Loucy (cell line): ENCODE data around the gene ZSWIM8.
"Not testable (repeated sequence)": the region's sequence is repeated elsewhere in the genome, so short reads cannot be mapped to it uniquely, and the experiment has no call there.

Source experiments
- H2AFZ ChIP-seq: fragments of 200-600 bp; sonication (generic); 2 replicates; pipeline ENCODE4 v1.6.0; 2016; ENCODE audit warnings: antibody characterized with exemption, mild to moderate bottlenecking, low read length, moderate library complexity
- H3F3A ChIP-seq: fragments of 200-600 bp; 2 replicates; pipeline ENCODE4 v1.6.0; 2016; ENCODE audit warnings: antibody characterized with exemption, low read depth, mild to moderate bottlenecking
- H3K27me3 ChIP-seq: fragments of 200-600 bp; sonication (generic); 2 replicates; pipeline ENCODE4 v1.6.1; 2014; ENCODE audit warnings: low read length, mild to moderate bottlenecking; ENCODE audit not compliant: insufficient read depth, poor library complexity, severe bottlenecking
- H3K36me3 ChIP-seq: fragments of 200-600 bp; sonication (generic); 2 replicates; pipeline ENCODE4 v1.6.1; 2016; ENCODE audit warnings: low read length; ENCODE audit not compliant: insufficient read depth
- H3K4me1 ChIP-seq: fragments of 200-600 bp; sonication (generic); 2 replicates; pipeline ENCODE4 v1.5.1; 2014; ENCODE audit warnings: low read length, mild to moderate bottlenecking; ENCODE audit not compliant: insufficient read depth, poor library complexity, severe bottlenecking
- H3K4me2 ChIP-seq: fragments of 200-600 bp; sonication (generic); 2 replicates; pipeline ENCODE4 v1.6.0; 2014; ENCODE audit warnings: antibody characterized with exemption, low read length, low read depth, mild to moderate bottlenecking; ENCODE audit not compliant: poor library complexity, severe bottlenecking
- H3K4me3 ChIP-seq: fragments of 200-600 bp; sonication (generic); 2 replicates; pipeline ENCODE4 v1.5.1; 2014; ENCODE audit warnings: low read length, mild to moderate bottlenecking, mixed read lengths; ENCODE audit not compliant: poor library complexity, severe bottlenecking
- H3K79me2 ChIP-seq: fragments of 200-600 bp; sonication (generic); 2 replicates; pipeline ENCODE4 v1.6.1; 2014; ENCODE audit warnings: low read length; ENCODE audit not compliant: insufficient read depth
- H3K9ac ChIP-seq: fragments of 200-600 bp; sonication (generic); 2 replicates; pipeline ENCODE4 v1.6.0; 2014; ENCODE audit warnings: mild to moderate bottlenecking, low read depth, low read length, moderate library complexity; ENCODE audit not compliant: poor library complexity, severe bottlenecking
- H3K9me2 ChIP-seq: fragments of 200-600 bp; sonication (generic); replicated peaks from 2 replicates; pipeline ENCODE4 v1.6.1; 2016; ENCODE audit warnings: low read depth, low read length, mixed read lengths
- H3K9me3 ChIP-seq: fragments of 200-600 bp; sonication (generic); 2 replicates; pipeline ENCODE4 v1.6.1; 2014; ENCODE audit warnings: mild to moderate bottlenecking, antibody characterized with exemption, low read length, low read depth; ENCODE audit not compliant: insufficient read depth
- H4K20me1 ChIP-seq: fragments of 200-600 bp; sonication (generic); 2 replicates; pipeline ENCODE4 v1.6.0; 2014; ENCODE audit warnings: antibody characterized with exemption, low read length, mild to moderate bottlenecking; ENCODE audit not compliant: insufficient read depth, poor library complexity, severe bottlenecking
- EZH2phosphoT487 ChIP-seq: fragments of 200-600 bp; IDR thresholded peaks from 2 replicates; pipeline ENCODE4 v1.6.1; 2018; ENCODE audit warnings: antibody characterized with exemption, mild to moderate bottlenecking, moderate library complexity, borderline replicate concordance
- TF ChIP-seq, protein P1 (sequence below): fragments of 200-600 bp; sonication (generic); conservative IDR thresholded peaks from 2 replicates; pipeline ENCODE4 v1.5.1; 2014; ENCODE audit warnings: mild to moderate bottlenecking, antibody characterized with exemption, low read length

The ZSWIM8 gene

DNA sequence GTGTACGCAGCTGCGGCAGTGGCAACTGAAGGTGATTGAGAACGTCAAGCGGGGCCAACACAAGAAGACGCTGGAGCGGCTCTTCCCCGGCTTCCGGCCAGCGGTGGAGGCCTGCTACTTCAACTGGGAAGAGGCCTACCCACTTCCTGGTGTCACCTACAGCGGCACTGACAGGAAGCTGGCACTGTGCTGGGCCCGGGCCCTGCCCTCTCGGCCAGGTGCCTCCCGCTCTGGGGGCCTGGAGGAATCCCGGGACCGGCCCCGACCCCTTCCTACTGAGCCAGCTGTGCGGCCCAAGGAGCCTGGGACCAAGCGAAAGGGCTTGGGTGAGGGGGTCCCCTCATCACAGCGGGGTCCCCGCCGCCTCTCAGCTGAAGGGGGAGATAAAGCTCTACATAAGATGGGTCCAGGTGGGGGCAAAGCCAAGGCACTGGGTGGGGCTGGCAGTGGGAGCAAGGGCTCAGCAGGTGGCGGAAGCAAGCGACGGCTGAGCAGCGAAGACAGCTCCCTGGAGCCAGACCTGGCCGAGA, 6.5 kb downstream of the ZSWIM8 start:
- TF ChIP-seq, protein P1, sequence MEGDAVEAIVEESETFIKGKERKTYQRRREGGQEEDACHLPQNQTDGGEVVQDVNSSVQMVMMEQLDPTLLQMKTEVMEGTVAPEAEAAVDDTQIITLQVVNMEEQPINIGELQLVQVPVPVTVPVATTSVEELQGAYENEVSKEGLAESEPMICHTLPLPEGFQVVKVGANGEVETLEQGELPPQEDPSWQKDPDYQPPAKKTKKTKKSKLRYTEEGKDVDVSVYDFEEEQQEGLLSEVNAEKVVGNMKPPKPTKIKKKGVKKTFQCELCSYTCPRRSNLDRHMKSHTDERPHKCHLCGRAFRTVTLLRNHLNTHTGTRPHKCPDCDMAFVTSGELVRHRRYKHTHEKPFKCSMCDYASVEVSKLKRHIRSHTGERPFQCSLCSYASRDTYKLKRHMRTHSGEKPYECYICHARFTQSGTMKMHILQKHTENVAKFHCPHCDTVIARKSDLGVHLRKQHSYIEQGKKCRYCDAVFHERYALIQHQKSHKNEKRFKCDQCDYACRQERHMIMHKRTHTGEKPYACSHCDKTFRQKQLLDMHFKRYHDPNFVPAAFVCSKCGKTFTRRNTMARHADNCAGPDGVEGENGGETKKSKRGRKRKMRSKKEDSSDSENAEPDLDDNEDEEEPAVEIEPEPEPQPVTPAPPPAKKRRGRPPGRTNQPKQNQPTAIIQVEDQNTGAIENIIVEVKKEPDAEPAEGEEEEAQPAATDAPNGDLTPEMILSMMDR, result no peak
- TF ChIP-seq EZH2phosphoT487, result no peak
- Histone ChIP-seq H3F3A (no peaks in the 10 kb centered on the region), H3K9ac (no peak overlapping the region), H3K4me2 (no peak overlapping the region), H3K9me3 (no peaks in the 10 kb centered on the region), H3K9me2 (no peaks in the 10 kb centered on the region), H4K20me1 (peaks cover 3% of the 10 kb centered on the region), H3K27me3 (no peaks in the 10 kb centered on the region), H3K36me3 (peaks cover 69% of the 10 kb centered on the region; the same call in 1 of the 2 replicates), H3K4me1 (peaks cover 14% of the 10 kb centered on the region), H2AFZ (no peak overlapping the region), H3K79me2 (peaks cover 18% of the 10 kb centered on the region), H3K4me3 (no peak overlapping the region)

DNA sequence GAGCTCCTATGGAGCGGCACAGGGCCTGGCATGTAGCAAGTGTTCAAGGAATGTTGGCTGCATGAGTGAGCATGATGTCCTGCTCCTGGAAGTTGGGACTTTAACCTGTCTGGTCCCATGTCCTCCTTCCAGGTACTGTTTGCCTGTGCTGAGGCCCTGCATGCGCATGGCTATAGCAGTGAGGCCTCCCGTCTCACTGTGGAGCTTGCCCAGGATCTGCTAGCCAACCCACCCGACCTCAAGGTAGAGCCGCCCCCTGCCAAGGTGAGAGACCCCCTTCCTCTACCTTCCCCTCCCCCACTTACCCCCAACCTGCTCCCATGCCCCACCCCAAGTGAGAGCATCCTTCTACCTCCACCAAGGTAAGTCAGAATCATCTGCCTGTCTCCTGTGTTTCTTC, 8.1 kb downstream of the ZSWIM8 start:
- no peaks in the 10 kb centered on the region for H3K9me2 ChIP-seq
- no peaks in the 10 kb centered on the region for H3K9me3 ChIP-seq
- no peaks in the 10 kb centered on the region for H3K27me3 ChIP-seq
- H3K9ac ChIP-seq, result no peak overlapping the region
- H3K36me3 ChIP-seq, result peaks cover 80% of the 10 kb centered on the region; the same call in 1 of the 2 replicates
- TF ChIP-seq EZH2phosphoT487, result no peak
- TF ChIP-seq, protein P1, result no peak
- H3K4me1 ChIP-seq, result peaks cover 2% of the 10 kb centered on the region
- H3F3A ChIP-seq, result no peaks in the 10 kb centered on the region
- H4K20me1 ChIP-seq, result no peaks in the 10 kb centered on the region
- no peak overlapping the region for H3K4me3 ChIP-seq
- no peak overlapping the region for H3K4me2 ChIP-seq
- H3K79me2 ChIP-seq, result peaks cover 3% of the 10 kb centered on the region; the same call in 1 of the 2 replicates
- H2AFZ ChIP-seq, result no peak overlapping the region

DNA sequence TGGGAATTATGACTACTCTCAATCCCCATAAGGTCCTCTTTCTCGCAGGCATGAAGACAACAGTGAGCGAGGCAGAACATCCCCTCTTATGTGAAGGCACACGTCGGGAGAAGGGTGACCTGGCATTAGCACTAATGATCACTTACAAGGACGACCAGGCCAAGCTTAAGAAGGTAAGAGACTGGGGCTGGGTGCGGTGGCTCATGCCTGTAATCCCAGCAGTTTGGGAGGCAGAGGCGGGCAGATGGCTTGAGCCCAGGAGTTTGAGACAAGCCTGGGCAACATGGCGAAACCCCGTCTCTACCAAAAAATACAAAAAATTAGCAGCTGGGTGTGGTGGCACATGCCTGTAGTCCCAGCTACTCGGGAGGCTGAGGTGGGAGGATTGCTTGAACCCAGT, 10.1 kb downstream of the ZSWIM8 start:
- not testable (repeated sequence) for H3K9me2 ChIP-seq, H3K4me1 ChIP-seq, H3K4me2 ChIP-seq, H4K20me1 ChIP-seq, H3K79me2 ChIP-seq, H3K4me3 ChIP-seq, H2AFZ ChIP-seq, H3K9me3 ChIP-seq, H3K27me3 ChIP-seq, H3F3A ChIP-seq, H3K9ac ChIP-seq
- H3K36me3 ChIP-seq, result peaks cover 70% of the 10 kb centered on the region; the same call in 1 of the 2 replicates

DNA sequence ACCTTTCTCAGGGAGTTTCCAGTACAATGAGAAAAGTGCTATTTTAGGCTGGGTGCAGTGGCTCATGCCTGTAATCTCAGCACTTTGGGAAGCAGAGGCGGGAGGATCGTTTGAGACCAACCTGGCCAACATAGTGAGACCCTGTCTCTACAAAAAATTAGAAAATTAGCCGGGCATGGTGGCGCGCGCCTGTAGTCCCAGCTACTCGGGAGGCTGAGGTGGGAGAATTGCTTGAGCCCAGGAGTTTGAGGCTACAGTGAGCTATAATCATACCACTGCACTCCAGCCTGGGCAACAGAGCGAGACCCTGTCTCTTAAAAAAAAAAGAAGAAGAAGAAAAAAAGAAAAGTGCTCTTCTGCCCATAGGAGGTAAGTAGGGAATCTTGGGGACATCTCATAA, 10.6 kb downstream of the ZSWIM8 start:
- not testable (repeated sequence) for H2AFZ ChIP-seq, H3K9ac ChIP-seq, H3K9me2 ChIP-seq, H3F3A ChIP-seq, H3K4me3 ChIP-seq, H3K79me2 ChIP-seq, H3K4me1 ChIP-seq, H3K4me2 ChIP-seq, H4K20me1 ChIP-seq, H3K27me3 ChIP-seq, H3K9me3 ChIP-seq
- peaks cover 72% of the 10 kb centered on the region; the same call in 1 of the 2 replicates for H3K36me3 ChIP-seq
